Daoy (cell line): ENCODE measurements around the gene EHD3. TPM values are rescaled to one million over a fixed set of nuclear protein-coding genes. Genes with fewer than 3 reads are reported as not detected.

Experiments used
- DNase-seq: peaks from one replicate; pipeline ENCODE4 v3.0.0-alpha.2; 2015; ENCODE audit warnings: low read depth
- total RNA-seq: library from RNA; depleted of rRNA; stranded (reverse); fragments of >200 nt; shearing (Covaris generic); gene quantifications from 2 replicates; pipeline ENCODE4 v1.2.3, GENCODE V29; 2014; rRNA removed

Gene EHD3
- total RNA-seq, 1 experiment from 2014 or later = 4.1 TPM

DNA sequence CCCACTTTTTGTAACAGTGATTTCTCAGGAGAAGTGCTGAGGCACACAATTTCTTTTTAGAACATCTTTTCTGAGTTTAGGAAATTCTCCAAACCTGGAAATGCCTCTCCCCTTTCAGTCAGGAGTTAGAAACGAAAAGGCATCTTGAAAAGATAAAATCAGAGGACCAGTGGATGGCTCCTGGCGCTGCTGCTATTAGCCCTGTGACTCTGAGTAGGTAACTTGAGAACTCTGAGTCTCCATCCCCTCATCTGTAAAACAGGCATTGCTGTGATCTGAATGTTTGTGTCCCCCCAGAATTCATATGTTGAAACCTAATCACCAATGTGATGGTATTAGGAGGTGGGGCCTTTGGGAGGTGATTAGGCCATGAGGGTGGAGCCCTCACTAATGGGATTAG, 50.2 kb downstream of the EHD3 start:
- DNase-seq = no peak

GRCh38 chr2:31286230-31286629, 52.3 kb downstream of the EHD3 start:
- no peak for DNase-seq

GRCh38 chr2:31286961-31287550, 53.1 kb downstream of the EHD3 start:
- DNase-seq = peak; percentile 83

GRCh38 chr2:31287654-31288053, 53.7 kb downstream of the EHD3 start:
- DNase-seq = peak; percentile 64

- no peak for DNase-seq
These were observed 60.2 kb downstream of the EHD3 start for GRCh38 chr2:31294196-31294595.

DNA sequence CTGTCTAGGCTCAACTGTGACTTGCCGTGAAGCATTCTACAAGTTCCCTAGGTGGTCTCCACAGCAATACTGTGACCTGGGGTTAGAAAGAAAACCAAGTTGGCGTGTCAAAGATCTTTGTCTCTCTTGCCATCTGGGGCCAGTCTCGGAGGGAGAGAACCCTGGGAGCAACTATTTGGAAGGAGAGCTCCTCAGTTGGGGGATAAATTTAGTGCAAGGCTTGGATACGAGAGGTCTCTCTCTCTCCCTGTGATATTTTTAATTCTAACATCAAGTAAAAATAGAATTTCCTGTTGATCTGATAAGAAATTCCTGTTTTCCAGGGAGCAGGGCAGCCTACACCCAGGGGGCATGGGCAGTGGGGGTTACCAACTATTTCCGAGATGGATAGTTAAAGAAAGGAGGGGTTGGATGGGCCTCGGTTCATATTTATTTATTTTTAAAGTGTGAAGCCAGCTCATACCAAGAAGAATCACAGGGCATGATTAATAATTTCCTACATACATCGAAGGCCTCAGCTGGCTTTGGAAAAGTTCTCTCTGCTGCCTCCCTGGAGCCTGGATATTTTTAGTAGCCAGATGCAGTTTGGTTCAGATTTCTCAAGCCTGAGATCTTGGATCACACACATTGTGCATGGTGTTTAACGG, 62.8 kb downstream of the EHD3 start:
- DNase-seq = no peak

DNA sequence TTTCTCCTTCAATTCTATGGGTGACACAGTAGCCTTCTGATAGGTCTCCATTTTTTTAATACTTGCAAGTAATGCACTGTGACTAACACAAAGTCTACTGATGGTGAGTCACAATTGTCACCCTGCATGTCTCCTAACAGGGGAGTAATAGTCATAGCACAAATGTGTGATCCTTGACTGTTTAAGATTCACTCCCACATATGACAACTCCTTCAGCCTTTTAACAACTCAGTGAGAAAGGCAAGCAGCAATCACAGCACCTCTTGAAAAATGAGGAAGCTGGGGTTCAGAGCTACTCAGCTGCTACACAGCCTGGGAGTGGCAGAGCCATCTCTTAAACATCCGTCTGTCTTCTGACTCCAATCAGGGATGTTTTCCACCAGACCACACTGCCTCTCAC, 63.8 kb downstream of the EHD3 start:
- DNase-seq = peak; percentile 57

DNA sequence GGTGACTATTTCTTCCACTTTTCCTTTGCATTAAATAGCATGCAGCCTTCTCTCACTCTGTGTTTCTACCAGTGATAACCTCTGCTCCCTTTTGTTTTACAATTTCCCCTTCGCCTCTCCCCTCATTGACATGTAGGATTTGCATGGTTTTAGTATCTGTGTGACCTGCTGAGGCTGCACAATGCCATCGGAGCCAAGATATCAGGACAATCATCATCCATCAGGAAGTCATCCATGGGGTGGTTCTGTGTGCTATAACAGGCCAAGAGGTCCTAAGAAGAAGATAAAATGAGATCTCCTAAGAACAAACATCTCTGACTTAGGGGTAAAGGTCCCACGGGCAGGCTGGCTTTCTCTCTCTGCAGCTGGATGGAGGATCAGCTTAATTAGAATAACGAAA, 65.6 kb downstream of the EHD3 start:
- no peak for DNase-seq

- DNase-seq = no peak
These were observed 66.4 kb downstream of the EHD3 start for GRCh38 chr2:31300309-31300708.

DNA sequence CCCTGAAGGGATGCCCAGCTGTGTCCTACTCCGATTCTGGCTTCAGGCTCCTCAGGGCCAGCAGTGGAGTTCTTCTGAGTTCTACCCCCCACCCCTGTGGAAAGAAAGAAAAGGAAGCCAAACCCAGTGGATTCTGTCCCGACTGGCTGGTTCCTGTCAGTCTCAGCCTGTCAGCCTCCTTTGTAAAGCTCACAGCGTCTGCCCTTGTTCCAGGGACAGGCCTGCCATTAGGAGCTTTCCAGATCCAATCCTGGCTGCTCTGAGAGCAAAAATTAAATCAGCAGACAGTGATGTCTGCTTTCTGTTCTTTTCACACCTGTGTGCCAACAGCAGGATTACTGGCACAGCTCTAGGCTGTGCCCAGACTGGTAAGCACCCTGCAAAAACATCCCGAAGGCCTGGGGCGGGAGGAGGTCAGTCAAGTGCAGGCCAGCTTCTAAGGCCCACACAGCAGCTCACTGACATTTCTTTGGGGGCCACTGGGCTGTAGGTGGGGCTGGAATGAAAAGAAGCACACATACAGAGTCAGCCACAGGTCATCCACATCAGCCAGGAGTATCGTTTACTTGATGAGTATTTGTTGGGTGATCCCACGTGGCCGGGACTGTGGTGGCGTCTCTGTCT, 69.1 kb downstream of the EHD3 start:
- no peak for DNase-seq

GRCh38 chr2:31304816-31305215, 70.9 kb downstream of the EHD3 start:
- no peak for DNase-seq

GRCh38 chr2:31312898-31313297, 78.9 kb downstream of the EHD3 start:
- DNase-seq = peak; percentile 42

DNA sequence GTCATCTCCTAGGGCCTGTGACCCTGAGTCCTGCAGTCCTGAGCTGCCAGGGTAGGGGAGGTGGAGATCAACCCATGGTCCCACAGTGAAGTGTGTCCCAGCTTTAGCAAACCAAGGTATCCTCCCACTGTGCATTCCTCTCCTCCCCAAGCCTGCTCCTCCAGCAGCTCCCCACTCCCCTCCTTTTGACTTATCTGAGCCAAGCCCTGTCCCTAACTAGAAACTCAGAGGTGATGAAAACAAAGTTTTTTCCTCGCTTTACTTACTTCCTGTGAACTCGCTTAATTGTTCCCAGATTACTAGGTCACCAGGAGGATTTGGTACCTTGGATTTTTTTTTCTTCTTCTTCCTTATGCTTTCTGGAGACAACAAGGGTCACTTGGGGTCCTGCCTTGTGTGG, 80.8 kb downstream of the EHD3 start:
- DNase-seq = no peak

- no peak for DNase-seq
These were observed 83.4 kb downstream of the EHD3 start for GRCh38 chr2:31317396-31317795.

DNA sequence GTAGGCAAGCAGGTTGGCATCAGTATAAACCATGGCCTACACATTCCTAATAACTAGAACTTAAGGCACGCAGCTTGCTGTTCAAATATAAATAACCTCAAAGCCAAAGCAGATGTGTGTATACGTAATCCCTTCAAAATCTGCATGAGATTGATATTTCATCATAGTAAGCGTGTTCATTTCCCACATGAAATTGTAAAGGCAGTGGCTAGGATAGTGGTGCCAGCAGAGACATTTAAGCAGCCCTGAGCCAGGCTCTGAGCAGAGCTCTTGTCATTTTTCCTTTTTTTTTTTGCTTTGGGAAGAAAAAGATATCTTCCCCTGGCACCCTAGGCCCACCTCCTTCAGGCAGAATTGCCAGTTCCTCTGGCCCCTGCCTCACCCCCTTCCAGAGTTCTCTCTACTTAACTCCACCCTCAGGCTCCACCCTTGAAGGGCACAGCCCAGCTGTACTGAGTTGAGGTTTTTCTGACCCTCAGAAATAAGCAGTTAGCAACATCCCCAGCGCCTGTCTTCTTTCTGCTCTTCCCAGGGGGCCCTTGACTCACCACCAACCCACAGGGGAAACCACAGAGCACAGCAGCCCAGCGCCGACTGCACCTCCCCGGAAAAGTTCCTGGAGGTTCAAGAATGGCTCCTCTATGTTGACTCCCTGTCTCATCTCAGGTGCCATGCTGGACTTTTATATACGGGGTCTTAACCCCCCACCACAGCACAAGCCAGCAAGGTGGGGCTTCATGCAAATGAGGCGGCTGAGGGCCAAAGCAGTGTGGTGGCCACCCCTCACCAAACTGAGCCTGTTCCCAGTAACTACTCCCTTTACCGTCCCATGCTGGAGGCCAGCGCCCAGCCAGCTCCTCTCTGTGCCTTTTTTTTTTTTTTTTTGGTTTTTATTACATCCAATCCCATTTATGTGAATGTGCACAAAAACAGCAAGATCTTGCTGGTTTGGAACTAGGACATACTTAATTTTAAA, 84.7 kb downstream of the EHD3 start:
- DNase-seq = peak; percentile 93

Other genes starting within 250 kb of the EHD3 start
- 22.3 and 32.3 TPM in 2 replicates for gene GALNT14, start 95.7 kb upstream of the EHD3 start, total RNA-seq
- gene CAPN14, start 16.6 kb upstream of the EHD3 start, total RNA-seq = 0.11 TPM in 1 of 2 replicates, not detected in the other
- gene XDH, start 180.6 kb downstream of the EHD3 start, total RNA-seq = 0.18 and 0.97 TPM in 2 replicates